SK-N-MC (cell line): ENCODE measurements around the gene GMCL2.

ENCODE experiments used
- EZH2 ChIP-seq: fragments of 200-600 bp; sonication (generic); IDR thresholded peaks from one replicate; pipeline ENCODE4 v1.6.1; 2017; ENCODE audit warnings: antibody characterized with exemption
- FOXP2 ChIP-seq: optimal IDR thresholded peaks from 2 replicates; pipeline ENCODE3; 2011; ENCODE audit warnings: mild to moderate bottlenecking, moderate library complexity; ENCODE audit not compliant: insufficient read depth; ENCODE audit errors: extremely low read length, control extremely low read depth
- POLR2AphosphoS5 ChIP-seq: IDR thresholded peaks from 2 replicates; pipeline ENCODE4 v1.6.1; 2012; ENCODE audit warnings: mild to moderate bottlenecking, low read depth, low read length, borderline replicate concordance

DNA sequence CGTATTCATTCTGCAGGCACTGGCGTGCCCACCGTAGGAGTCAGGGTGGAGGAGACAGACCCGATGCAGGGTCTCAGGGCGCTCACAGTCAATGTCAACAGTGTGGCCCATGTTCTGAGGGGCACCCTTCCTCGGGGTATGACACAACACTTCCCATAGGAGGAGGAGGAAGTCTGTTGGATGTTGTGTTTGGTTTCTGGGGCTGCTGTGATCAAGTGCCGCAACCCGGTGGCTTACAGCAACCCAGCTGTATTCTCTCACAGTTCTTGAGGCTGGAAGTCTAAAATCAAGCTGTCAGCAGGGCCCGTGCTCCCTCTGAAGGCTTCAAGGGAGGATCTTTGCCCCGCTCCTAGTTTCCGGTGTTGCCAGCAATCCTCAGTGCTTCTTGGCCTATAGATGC lies 11.5 kb upstream of the GMCL2 start:
- TF ChIP-seq EZH2 (no peak), POLR2AphosphoS5 (no peak), FOXP2 (no peak)
